Brain microvascular endothelial cell (primary cell): Measurements from ENCODE around the gene SLC16A8.

ENCODE experiments used
- DNase-seq: peaks from one replicate; pipeline ENCODE4 v3.0.0-alpha.2; 2020
- H3K27ac ChIP-seq: fragments of 250-450 bp; sonication (Bioruptor Pico); 2 replicates; pipeline ENCODE4 v1.5.1; 2020; ENCODE audit warnings: mild to moderate bottlenecking, moderate library complexity
- H3K27me3 ChIP-seq: fragments of 250-450 bp; sonication (Bioruptor Pico); replicated peaks from 2 replicates; pipeline ENCODE4 v1.5.1; 2020; ENCODE audit warnings: mild to moderate bottlenecking
- H3K36me3 ChIP-seq: fragments of 250-450 bp; sonication (Bioruptor Pico); replicated peaks from 2 replicates; pipeline ENCODE4 v1.5.1; 2020; ENCODE audit warnings: mild to moderate bottlenecking
- H3K4me3 ChIP-seq: 2 replicates; pipeline ENCODE4 v1.5.1; 2011; ENCODE audit warnings: low read depth, mild to moderate bottlenecking, control low read depth, low read length, moderate library complexity
- in situ Hi-C: cut with HindIII; loops from 2 replicates; pipeline ENCODE4 v1.10.0; 2017; ENCODE audit warnings: low sequenced_read_pairs, low pct_ligation_motif_present
- TF ChIP-seq, protein P1 (sequence below): IDR thresholded peaks from 2 replicates; pipeline ENCODE4 v1.5.1; 2011; ENCODE audit warnings: low read depth, mild to moderate bottlenecking, moderate library complexity, low read length, control low read depth, inconsistent platforms; ENCODE audit errors: missing control alignments

The SLC16A8 gene

DNA sequence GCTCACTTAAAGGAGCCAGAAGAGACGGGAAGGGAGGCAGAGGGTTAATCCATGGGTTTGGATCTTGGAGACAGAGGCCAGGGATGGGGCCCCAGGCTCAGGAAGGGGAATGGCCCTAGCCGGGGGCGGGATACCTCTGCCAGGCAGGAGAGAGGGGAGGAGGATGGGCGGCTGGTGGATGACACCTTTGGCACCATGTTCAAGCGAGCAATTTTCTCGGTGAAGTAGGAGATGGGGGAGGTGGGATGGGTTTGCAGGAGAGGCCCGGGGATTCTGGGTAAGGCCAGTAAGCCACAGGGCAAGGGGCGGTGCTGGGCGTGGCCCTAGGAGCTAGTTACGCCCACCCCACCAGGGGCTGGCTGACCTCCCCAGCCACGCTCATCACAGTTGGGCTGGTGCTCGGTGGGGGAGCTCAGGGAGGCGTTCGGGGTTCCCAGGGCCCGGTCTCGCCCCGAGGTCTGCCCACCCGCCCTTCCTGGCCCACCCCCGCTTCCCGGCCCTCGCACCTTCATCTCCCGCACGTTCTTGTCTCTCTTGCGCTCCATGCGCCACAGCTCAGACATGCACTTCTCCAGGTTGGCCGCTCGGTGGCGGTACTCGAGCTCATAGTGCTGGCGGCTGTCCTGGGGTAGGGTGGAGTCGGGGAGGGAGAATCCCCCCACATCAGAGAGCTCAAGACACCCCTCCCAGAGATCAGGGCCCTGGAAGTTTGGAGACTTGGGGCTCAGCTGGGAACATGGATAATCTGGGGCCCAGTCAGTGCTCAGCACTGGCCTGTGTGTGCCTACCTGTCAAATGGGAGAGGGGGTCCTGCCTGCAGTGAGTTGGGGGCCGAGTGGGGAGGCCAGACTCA, 13.8 kb upstream of the SLC16A8 start:
- no peak overlapping the region for H3K27ac ChIP-seq
- DNase-seq = no peak
- in situ Hi-C loops = loop anchor here (25.0 kb wide), 1 partner anchor 240 kb away; no protein-coding TSS in a partner anchor
- no peaks in the 10 kb centered on the region for H3K27me3 ChIP-seq
- H3K36me3 ChIP-seq = no peaks in the 10 kb centered on the region
- H3K4me3 ChIP-seq = no peak overlapping the region
- TF ChIP-seq, protein P1, sequence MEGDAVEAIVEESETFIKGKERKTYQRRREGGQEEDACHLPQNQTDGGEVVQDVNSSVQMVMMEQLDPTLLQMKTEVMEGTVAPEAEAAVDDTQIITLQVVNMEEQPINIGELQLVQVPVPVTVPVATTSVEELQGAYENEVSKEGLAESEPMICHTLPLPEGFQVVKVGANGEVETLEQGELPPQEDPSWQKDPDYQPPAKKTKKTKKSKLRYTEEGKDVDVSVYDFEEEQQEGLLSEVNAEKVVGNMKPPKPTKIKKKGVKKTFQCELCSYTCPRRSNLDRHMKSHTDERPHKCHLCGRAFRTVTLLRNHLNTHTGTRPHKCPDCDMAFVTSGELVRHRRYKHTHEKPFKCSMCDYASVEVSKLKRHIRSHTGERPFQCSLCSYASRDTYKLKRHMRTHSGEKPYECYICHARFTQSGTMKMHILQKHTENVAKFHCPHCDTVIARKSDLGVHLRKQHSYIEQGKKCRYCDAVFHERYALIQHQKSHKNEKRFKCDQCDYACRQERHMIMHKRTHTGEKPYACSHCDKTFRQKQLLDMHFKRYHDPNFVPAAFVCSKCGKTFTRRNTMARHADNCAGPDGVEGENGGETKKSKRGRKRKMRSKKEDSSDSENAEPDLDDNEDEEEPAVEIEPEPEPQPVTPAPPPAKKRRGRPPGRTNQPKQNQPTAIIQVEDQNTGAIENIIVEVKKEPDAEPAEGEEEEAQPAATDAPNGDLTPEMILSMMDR = peak; percentile 71

DNA sequence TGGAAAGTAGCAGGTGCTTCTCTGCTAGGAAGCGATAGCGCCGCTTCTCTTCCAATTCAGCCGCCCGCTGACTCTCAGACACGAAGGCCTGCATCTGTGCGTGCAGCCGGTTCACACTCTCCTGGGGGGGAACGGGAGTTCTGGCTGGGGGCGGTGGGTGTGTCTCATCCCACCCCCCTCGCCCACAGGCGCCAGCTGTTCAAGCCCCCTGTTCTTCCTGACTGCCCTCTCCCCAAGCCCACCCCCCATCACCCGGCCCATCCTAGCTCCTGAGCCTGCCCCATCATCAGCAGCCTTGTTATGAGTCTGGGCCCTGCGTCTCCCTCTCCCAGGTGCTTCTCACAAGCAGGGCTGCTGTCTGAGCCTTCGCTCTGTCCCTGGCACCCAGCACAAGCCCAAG, 13.1 kb upstream of the SLC16A8 start:
- in situ Hi-C loops = loop anchor here (25.0 kb wide), 1 partner anchor 240 kb away; no protein-coding TSS in a partner anchor
- Histone ChIP-seq H3K4me3 (no peak overlapping the region), H3K27me3 (no peaks in the 10 kb centered on the region), H3K27ac (no peak overlapping the region), H3K36me3 (no peaks in the 10 kb centered on the region)
- TF ChIP-seq, protein P1 = no peak
- no peak for DNase-seq

DNA sequence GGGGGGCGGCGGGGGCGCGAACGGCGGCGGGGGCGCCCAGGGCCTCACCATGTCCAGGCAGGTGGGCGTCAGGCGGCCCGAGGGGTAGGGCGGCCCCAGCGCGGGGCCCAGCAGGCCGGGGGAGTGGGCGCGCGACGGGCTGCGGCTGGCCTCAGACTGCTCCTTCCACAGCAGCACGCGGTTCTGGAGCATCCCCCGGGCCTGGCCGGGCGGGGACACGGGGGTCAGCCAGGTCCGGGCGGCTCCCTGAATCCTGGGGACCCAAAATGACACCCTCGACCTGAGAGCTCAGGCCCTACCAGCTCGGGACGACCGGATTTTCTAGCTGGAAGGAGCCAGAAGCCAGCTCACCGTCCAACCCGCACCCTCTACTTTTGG, 5.5 kb upstream of the SLC16A8 start:
- H3K27ac ChIP-seq = no peak overlapping the region
- TF ChIP-seq, protein P1 = no peak
- in situ Hi-C loops = loop anchor here (25.0 kb wide), 1 partner anchor 248 kb away; no protein-coding TSS in a partner anchor
- no peak for DNase-seq
- H3K36me3 ChIP-seq = no peaks in the 10 kb centered on the region
- no peaks in the 10 kb centered on the region for H3K27me3 ChIP-seq
- H3K4me3 ChIP-seq = no peak overlapping the region

DNA sequence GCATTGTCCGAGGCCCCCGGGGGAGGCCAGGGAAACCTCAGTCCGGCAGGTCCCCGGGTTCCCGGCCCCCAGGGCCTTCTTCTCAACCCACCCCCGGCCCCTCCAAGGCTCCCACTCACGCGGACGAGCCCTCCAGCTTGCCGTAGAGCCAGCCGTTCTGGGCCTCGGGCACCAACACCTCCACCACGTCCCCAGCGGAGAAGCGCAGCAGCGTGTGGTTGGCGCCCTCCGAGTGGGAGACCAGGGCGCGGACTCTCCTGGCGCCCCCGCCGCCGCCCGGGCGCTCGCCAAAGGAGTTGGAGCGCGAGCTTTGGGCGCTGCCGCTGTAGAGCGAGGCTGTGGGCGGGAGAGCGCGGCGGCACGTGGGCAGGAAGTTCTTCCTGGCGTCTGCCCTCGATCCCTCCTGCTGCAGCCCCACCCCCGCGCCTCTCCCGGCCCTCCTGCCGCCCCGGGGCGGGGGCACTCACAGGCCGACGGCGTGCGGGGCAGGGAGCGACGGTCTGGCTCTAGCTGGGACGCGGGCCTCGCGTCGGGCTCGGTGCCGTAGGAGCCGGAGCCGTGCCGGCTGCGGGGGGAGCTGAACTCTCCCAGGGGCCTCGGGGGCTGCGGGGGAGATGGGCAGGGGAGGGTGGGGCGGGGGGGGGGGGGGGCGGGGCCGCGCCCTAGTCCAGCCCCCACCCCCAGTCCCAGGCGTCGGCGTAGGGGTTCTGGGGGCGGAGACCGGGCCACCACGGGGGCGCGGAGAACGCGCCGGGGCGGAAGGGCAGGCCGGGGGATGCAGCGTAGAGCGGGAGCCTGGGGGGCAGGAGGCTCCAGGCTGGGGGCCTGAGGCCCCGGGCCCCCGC, 4.9 kb upstream of the SLC16A8 start:
- Histone ChIP-seq H3K4me3 (peak overlapping the region; percentile 9), H3K27me3 (no peaks in the 10 kb centered on the region), H3K27ac (no peak overlapping the region), H3K36me3 (no peaks in the 10 kb centered on the region)
- DNase-seq = no peak
- TF ChIP-seq, protein P1 = no peak
- in situ Hi-C loops = loop anchor here (25.0 kb wide), 1 partner anchor 248 kb away; no protein-coding TSS in a partner anchor

DNA sequence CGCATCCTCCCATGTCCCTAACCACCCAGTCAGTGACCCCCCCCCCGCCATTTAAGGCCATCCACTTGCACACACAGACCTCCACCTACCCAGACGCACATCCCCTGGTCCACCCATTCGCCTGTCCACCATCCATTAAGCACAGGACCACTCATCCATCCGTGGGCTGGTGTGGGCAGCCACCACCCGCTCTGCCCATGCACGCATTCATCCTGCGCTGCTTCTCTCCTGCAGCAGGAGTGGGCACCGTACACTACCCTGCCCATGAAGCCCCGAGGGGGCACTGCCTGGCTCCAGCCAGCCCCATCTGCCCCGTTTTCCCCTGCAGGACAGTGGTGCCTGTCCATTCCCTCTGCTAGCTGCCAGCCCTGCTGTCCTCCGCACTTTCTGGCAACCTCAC, 3.9 kb upstream of the SLC16A8 start:
- in situ Hi-C loops = loop anchor here (25.0 kb wide), 1 partner anchor 249 kb away; no protein-coding TSS in a partner anchor
- Histone ChIP-seq H3K27ac (no peak overlapping the region), H3K36me3 (no peaks in the 10 kb centered on the region), H3K4me3 (no peak overlapping the region), H3K27me3 (no peaks in the 10 kb centered on the region)
- no peak for DNase-seq
- TF ChIP-seq, protein P1 = no peak
